PC-9 (cell line): ENCODE data around the gene BUD23.

Experiments
- CTCF ChIP-seq: fragments of 200-600 bp; sonication (generic); conservative IDR thresholded peaks from 2 replicates; pipeline ENCODE4 v1.6.1; 2017; ENCODE audit warnings: mixed run types, antibody characterized with exemption, mild to moderate bottlenecking, moderate library complexity
- EZH2 ChIP-seq: fragments of 200-600 bp; sonication (generic); IDR thresholded peaks from 2 replicates; pipeline ENCODE4 v1.8.0; 2017; ENCODE audit warnings: antibody characterized with exemption, low read depth

GRCh38 chr7:73717025-73717807, 33.8 kb downstream of the BUD23 start:
- TF ChIP-seq CTCF, result no peak
- no peak for TF ChIP-seq EZH2
